ENCODE results near the gene H1-8.

The H1-8 gene

GRCh38 chr3:129560269-129560787, 17.4 kb downstream of the H1-8 start:
- no peak for DNase-seq (ENCODE audit: low spot score)
- peaks cover 6% of the 10 kb centered on the region for H3K4me1 Mint-ChIP-seq (ENCODE audit: low read depth)
- peaks cover 3% of the 10 kb centered on the region for H3K27me3 Mint-ChIP-seq (ENCODE audit: low read depth)
- H3K9me3 Mint-ChIP-seq: no peaks in the 10 kb centered on the region
- H3K27ac Mint-ChIP-seq: no peak overlapping the region
- no peak overlapping the region for H3K4me3 Mint-ChIP-seq
- H3K36me3 Mint-ChIP-seq (ENCODE audit: low read depth): no peaks in the 10 kb centered on the region

- H3K36me3 Mint-ChIP-seq (ENCODE audit: low read depth): no peaks in the 10 kb centered on the region
- no peak for DNase-seq (ENCODE audit: low spot score)
- H3K9me3 Mint-ChIP-seq: no peaks in the 10 kb centered on the region
- H3K4me1 Mint-ChIP-seq (ENCODE audit: low read depth): peaks cover 6% of the 10 kb centered on the region
- no peak overlapping the region for H3K27ac Mint-ChIP-seq
- H3K4me3 Mint-ChIP-seq: no peak overlapping the region
- peaks cover 3% of the 10 kb centered on the region for H3K27me3 Mint-ChIP-seq (ENCODE audit: low read depth)
Measured at GRCh38 chr3:129560911-129561594, 18.1 kb downstream of the H1-8 start.

GRCh38 chr3:129561619-129562248, 18.8 kb downstream of the H1-8 start:
- Mint-ChIP-seq H3K27me3 (ENCODE audit: low read depth) (peaks cover 3% of the 10 kb centered on the region), H3K9me3 (no peaks in the 10 kb centered on the region), H3K4me1 (ENCODE audit: low read depth) (peaks cover 6% of the 10 kb centered on the region), H3K36me3 (ENCODE audit: low read depth) (no peaks in the 10 kb centered on the region), H3K4me3 (no peak overlapping the region), H3K27ac (no peak overlapping the region)
- DNase-seq (ENCODE audit: low spot score): no peak

- peaks cover 3% of the 10 kb centered on the region for H3K27me3 Mint-ChIP-seq (ENCODE audit: low read depth)
- DNase-seq (ENCODE audit: low spot score): no peak
- H3K4me3 Mint-ChIP-seq: no peak overlapping the region
- no peaks in the 10 kb centered on the region for H3K36me3 Mint-ChIP-seq (ENCODE audit: low read depth)
- peaks cover 6% of the 10 kb centered on the region for H3K4me1 Mint-ChIP-seq (ENCODE audit: low read depth)
- H3K9me3 Mint-ChIP-seq: no peaks in the 10 kb centered on the region
- no peak overlapping the region for H3K27ac Mint-ChIP-seq
Measured at GRCh38 chr3:129562803-129563202, 19.8 kb downstream of the H1-8 start.

GRCh38 chr3:129563332-129563731, 20.4 kb downstream of the H1-8 start:
- Mint-ChIP-seq H3K27ac (no peak overlapping the region), H3K27me3 (ENCODE audit: low read depth) (peaks cover 1% of the 10 kb centered on the region), H3K9me3 (no peaks in the 10 kb centered on the region), H3K4me1 (ENCODE audit: low read depth) (peaks cover 1% of the 10 kb centered on the region), H3K4me3 (no peak overlapping the region), H3K36me3 (ENCODE audit: low read depth) (no peaks in the 10 kb centered on the region)
- no peak for DNase-seq (ENCODE audit: low spot score)

GRCh38 chr3:129563850-129564535, 21.0 kb downstream of the H1-8 start:
- H3K4me1 Mint-ChIP-seq (ENCODE audit: low read depth): no peaks in the 10 kb centered on the region
- H3K9me3 Mint-ChIP-seq: no peaks in the 10 kb centered on the region
- no peaks in the 10 kb centered on the region for H3K36me3 Mint-ChIP-seq (ENCODE audit: low read depth)
- no peak for DNase-seq (ENCODE audit: low spot score)
- H3K27ac Mint-ChIP-seq: no peak overlapping the region
- no peak overlapping the region for H3K4me3 Mint-ChIP-seq
- H3K27me3 Mint-ChIP-seq (ENCODE audit: low read depth): no peaks in the 10 kb centered on the region

- H3K4me3 Mint-ChIP-seq: no peak overlapping the region
- H3K27ac Mint-ChIP-seq: no peak overlapping the region
- no peaks in the 10 kb centered on the region for H3K4me1 Mint-ChIP-seq (ENCODE audit: low read depth)
- H3K27me3 Mint-ChIP-seq (ENCODE audit: low read depth): no peaks in the 10 kb centered on the region
- no peak for DNase-seq (ENCODE audit: low spot score)
- no peaks in the 10 kb centered on the region for H3K36me3 Mint-ChIP-seq (ENCODE audit: low read depth)
- no peaks in the 10 kb centered on the region for H3K9me3 Mint-ChIP-seq
Measured at GRCh38 chr3:129564981-129565644, 22.1 kb downstream of the H1-8 start.

- Mint-ChIP-seq H3K4me3 (no peak overlapping the region), H3K36me3 (ENCODE audit: low read depth) (no peaks in the 10 kb centered on the region), H3K27me3 (ENCODE audit: low read depth) (no peaks in the 10 kb centered on the region), H3K4me1 (ENCODE audit: low read depth) (no peaks in the 10 kb centered on the region), H3K27ac (no peak overlapping the region), H3K9me3 (no peaks in the 10 kb centered on the region)
- no peak for DNase-seq (ENCODE audit: low spot score)
Measured at GRCh38 chr3:129565902-129566301, 22.9 kb downstream of the H1-8 start.

- Mint-ChIP-seq H3K9me3 (no peaks in the 10 kb centered on the region), H3K4me3 (no peak overlapping the region), H3K27me3 (ENCODE audit: low read depth) (no peaks in the 10 kb centered on the region), H3K27ac (no peak overlapping the region), H3K36me3 (ENCODE audit: low read depth) (no peaks in the 10 kb centered on the region), H3K4me1 (ENCODE audit: low read depth) (no peaks in the 10 kb centered on the region)
- DNase-seq (ENCODE audit: low spot score): no peak
Measured at GRCh38 chr3:129567176-129567705, 24.3 kb downstream of the H1-8 start.

GRCh38 chr3:129567939-129568338, 25.0 kb downstream of the H1-8 start:
- Mint-ChIP-seq H3K27me3 (ENCODE audit: low read depth) (no peaks in the 10 kb centered on the region), H3K4me3 (no peak overlapping the region), H3K36me3 (ENCODE audit: low read depth) (no peaks in the 10 kb centered on the region)

GRCh38 chr3:129569856-129570255, 26.9 kb downstream of the H1-8 start:
- Mint-ChIP-seq H3K27ac (no peak overlapping the region), H3K4me1 (ENCODE audit: low read depth) (no peaks in the 10 kb centered on the region), H3K4me3 (no peak overlapping the region), H3K27me3 (ENCODE audit: low read depth) (no peaks in the 10 kb centered on the region), H3K9me3 (no peaks in the 10 kb centered on the region), H3K36me3 (ENCODE audit: low read depth) (no peaks in the 10 kb centered on the region)
- no peak for DNase-seq (ENCODE audit: low spot score)

More at GRCh38 chr3:129567939-129568338, 25.0 kb downstream of the H1-8 start:
- Mint-ChIP-seq H3K9me3 (no peaks in the 10 kb centered on the region), H3K4me1 (ENCODE audit: low read depth) (no peaks in the 10 kb centered on the region), H3K27ac (no peak overlapping the region)
- DNase-seq (ENCODE audit: low spot score): no peak

- no peak overlapping the region for H3K4me3 Mint-ChIP-seq
- H3K4me1 Mint-ChIP-seq (ENCODE audit: low read depth): peaks cover 4% of the 10 kb centered on the region
- no peaks in the 10 kb centered on the region for H3K9me3 Mint-ChIP-seq
- no peaks in the 10 kb centered on the region for H3K27me3 Mint-ChIP-seq (ENCODE audit: low read depth)
- no peak for DNase-seq (ENCODE audit: low spot score)
- no peak overlapping the region for H3K27ac Mint-ChIP-seq
- H3K36me3 Mint-ChIP-seq (ENCODE audit: low read depth): no peaks in the 10 kb centered on the region
Measured at GRCh38 chr3:129571605-129572547, 28.9 kb downstream of the H1-8 start.

- Mint-ChIP-seq H3K27ac (no peak overlapping the region), H3K36me3 (ENCODE audit: low read depth) (no peaks in the 10 kb centered on the region), H3K9me3 (no peaks in the 10 kb centered on the region), H3K27me3 (ENCODE audit: low read depth) (no peaks in the 10 kb centered on the region), H3K4me1 (ENCODE audit: low read depth) (peaks cover 4% of the 10 kb centered on the region), H3K4me3 (no peak overlapping the region)
- no peak for DNase-seq (ENCODE audit: low spot score)
Measured at GRCh38 chr3:129572603-129573002, 29.6 kb downstream of the H1-8 start.

All from T-helper 2 cell treated with Interferon-gamma antibody and Interleukin-4, amounts not matched to agents 5 μg/mL and 100 μg/mL, for 36 hours (primary cell).